IMR-90 (cell line): Measurements from ENCODE around the gene SLC25A21.

Source experiments
- CEBPB ChIP-seq: IDR thresholded peaks from 2 replicates; pipeline ENCODE4 v1.6.1; 2012; ENCODE audit warnings: low read depth, low read length, improper control_type of control experiment
- CTCF ChIP-seq: conservative IDR thresholded peaks from 2 replicates; pipeline ENCODE4 v1.5.1; 2012; ENCODE audit warnings: mild to moderate bottlenecking, low read depth, low read length, improper control_type of control experiment
- ELK1 ChIP-seq: fragments of 150-350 bp; IDR thresholded peaks from 2 replicates; pipeline ENCODE4 v1.6.1; 2016; ENCODE audit warnings: low read depth, mild to moderate bottlenecking, low read length, moderate library complexity, borderline replicate concordance
- FOS ChIP-seq: fragments of 150-350 bp; IDR thresholded peaks from 2 replicates; pipeline ENCODE4 v1.6.1; 2016; ENCODE audit warnings: low read depth, low read length
- MAFK ChIP-seq: IDR thresholded peaks from 2 replicates; pipeline ENCODE4 v1.6.1; 2012; ENCODE audit warnings: low read depth, low read length, improper control_type of control experiment
- POLR2A ChIP-seq: IDR thresholded peaks from 2 replicates; pipeline ENCODE4 v1.6.1; 2012; ENCODE audit warnings: mild to moderate bottlenecking, low read depth, low read length
- RAD21 ChIP-seq: IDR thresholded peaks from 2 replicates; pipeline ENCODE4 v1.6.1; 2012; ENCODE audit warnings: low read length, improper control_type of control experiment
- RCOR1 ChIP-seq: IDR thresholded peaks from 2 replicates; pipeline ENCODE4 v1.6.1; 2012; ENCODE audit warnings: mild to moderate bottlenecking, low read length, improper control_type of control experiment; ENCODE audit not compliant: insufficient replicate concordance
- RFX5 ChIP-seq: IDR thresholded peaks from 2 replicates; pipeline ENCODE4 v1.8.0; 2012; ENCODE audit warnings: low read depth, mild to moderate bottlenecking, low read length, moderate library complexity
- SMC3 ChIP-seq: fragments of 150-350 bp; IDR thresholded peaks from 2 replicates; pipeline ENCODE4 v1.6.1; 2016; ENCODE audit warnings: low read depth, mild to moderate bottlenecking, antibody characterized with exemption, low read length, moderate library complexity

GRCh38 chr14:36979863-36980262 lies 192.5 kb downstream of the SLC25A21 start:
- TF ChIP-seq CTCF (no peak), RCOR1 (no peak), SMC3 (no peak), MAFK (no peak), FOS (no peak), RAD21 (no peak), POLR2A (no peak), CEBPB (no peak), RFX5 (no peak), ELK1 (no peak)
